ENCODE results near the gene FOXL1.
A peak's percentile ranks its signal among the peaks of the same experiment; 100 is the strongest.

Gene FOXL1

DNA sequence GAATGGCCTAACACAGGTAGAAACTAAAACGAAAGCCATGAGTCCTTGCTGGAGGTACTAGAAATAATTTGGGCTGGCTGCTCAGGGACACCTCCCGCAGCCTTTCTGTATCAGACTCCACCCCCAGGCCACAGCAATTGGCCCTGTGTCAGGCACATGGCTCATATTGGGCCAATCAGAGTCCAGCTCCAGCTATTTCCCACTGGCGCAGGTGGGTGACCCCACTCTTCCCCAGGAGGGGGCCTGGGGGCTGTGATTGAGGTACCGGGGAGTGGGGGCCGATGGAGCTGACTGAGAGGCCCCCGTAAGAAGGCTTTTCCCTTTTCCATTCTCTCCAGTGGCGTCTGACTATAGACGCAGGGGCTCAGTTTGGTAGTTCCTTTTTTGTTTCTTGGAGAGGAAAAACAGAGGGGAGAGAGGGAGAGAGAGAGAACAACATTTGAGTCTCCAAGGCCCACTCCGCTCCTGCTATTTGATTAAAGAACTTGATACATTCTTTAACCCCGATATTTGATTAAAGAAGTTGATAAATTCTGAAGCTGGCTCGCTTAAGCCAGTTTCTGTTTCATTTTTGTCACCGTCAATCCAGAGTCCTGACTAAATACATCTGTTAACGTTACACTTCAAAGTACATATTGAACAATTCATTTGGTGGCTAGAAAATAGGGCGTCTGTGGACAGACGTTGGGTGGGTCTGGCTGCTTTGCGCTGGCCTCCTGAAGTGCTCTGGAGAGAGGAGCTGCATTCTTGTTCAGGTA, 26.3 kb downstream of the FOXL1 start:
- peak in 1 of 2 donors; percentile 16 for DNase-seq (ENCODE audit: low read depth in 2 of 2, low spot score in 1 of 2)

DNA sequence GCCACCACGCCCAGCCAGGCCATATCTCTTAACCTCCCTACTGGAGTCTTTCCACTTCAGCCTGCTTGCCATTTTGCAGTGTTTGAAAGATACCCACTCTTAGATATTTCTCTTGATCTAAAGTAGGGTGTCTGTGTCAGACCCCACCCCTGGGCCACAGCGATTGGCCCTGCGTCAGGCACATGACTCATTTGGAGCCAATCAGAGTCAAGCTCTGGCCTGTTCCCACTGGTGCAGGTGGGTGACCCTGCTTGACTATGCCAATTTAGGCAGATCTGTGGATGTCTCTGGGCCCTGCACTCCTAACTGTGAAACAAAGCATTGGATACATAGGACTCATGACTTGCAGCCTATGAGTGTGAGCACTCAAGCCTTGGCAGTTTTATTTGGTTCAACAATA, 27.6 kb downstream of the FOXL1 start:
- no peak for DNase-seq (ENCODE audit: low read depth in 2 of 2, low spot score in 1 of 2)

DNA sequence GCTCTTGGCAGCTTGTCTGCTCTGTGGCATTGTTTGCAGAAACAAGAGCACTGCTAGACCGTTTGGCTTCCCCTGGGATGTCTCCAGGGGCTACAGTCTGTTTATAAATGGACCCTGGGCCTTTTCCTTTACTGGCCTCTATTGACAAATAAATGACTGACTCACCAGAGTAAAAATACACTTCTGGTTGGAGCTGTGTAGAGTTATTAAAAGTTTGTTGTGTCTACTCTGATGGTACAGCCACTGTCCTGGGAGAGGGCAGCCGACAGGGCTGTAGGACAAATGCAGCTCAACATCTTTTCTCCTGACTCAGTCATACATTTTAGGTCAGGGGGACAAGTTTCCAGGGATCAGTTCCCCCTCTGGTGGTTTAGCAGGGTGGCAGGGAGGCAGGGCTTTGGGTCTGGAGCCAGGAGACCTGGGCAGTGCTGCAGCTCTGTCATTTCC, 30.0 kb downstream of the FOXL1 start:
- DNase-seq (ENCODE audit: low read depth in 2 of 2, low spot score in 1 of 2), result no peak

DNA sequence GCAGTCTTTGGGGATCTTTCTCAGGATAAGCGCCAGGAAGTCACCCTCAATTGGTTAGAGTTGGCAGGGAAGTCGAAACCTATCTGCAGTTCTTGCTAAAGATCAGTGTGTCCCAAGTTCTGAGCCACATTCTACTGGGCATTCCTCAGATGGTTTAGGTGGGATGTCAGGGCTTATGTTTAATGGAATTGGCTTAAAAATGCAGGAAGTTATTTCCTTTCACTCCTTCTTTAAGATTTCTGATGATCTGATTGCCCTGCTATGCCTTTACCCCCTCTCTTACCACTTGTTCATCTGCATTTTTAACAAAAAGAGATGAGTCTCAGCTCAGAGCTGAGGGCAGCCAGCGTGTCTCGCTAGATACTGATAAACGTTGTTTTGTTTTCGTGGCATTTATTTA, 30.8 kb downstream of the FOXL1 start:
- DNase-seq (ENCODE audit: low read depth in 2 of 2, low spot score in 1 of 2), result no peak

DNA sequence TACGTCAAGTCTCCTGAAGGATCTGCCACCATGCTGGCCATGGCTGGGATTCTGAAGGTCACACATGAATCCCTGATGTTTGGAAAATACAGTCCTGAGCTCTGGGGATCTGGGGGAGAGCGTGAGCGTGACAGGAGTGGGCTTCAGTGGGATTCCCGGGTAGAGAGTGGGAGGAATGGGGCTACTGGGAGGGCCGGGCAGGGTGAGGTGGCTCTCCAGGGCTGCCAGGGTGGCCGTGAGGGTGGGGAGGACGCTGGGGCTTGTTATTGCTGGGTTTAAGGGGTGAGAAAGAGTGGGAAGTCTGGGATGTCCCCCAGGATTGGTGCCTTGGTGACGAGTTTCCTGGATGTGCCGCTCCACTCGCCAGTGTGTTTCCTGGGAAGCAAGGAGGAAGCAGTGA, 31.3 kb downstream of the FOXL1 start:
- DNase-seq (ENCODE audit: low read depth in 2 of 2, low spot score in 1 of 2), result no peak

DNA sequence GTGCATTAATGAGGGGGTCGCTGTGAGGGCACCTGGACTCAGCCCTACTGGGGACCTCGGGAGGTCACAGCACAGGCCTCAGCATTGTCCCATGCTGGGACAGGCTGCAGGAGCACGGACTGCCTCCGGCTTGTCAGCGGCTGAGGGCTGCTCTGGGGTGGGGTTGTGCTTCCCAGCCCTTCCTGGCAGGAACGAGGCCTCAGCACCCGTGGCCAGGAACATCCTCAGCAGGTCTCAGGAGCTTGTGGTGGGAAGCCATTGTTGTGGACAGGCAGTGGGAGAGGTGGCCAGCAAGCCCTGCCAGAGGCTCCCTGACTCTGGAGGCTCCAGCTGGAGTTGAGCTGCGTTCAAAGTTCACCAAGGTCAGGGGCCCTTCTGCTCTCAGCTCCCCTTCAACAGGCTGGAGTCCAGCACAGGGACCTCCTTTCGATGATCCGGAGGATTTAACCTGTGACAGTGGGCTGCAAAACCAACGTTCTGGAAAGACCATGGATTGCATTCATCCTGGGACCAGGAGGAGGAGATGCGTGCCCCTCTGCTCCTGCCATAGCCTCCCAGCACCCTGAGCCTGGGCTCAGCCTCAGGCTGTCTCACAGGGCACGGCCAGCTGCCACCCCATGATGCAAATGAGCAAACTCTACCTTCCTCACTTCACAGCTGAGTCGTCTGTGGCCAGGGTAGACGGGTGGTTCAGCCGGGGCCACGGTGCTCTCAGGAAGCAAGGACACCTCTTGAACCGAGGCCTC, 32.6 kb downstream of the FOXL1 start:
- DNase-seq (ENCODE audit: low read depth in 2 of 2, low spot score in 1 of 2), result no peak

DNA sequence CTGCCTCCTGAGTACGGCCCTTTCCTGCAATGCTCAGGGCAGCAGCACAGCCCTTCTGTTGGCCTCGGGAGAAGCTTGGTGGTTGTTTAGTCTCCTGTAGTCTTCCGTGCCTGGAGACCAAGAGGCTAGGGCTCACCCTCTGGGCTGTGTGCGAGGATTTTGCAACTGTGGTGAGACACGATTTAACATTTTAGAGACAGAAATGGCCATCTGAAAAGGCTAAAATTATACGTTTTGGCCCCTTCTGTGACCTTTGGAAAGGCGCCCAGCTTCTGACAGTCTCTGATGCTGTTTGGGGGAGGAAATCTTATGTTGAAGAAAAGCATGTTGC, 33.1 kb downstream of the FOXL1 start:
- DNase-seq (ENCODE audit: low read depth in 2 of 2, low spot score in 1 of 2), result no peak

DNA sequence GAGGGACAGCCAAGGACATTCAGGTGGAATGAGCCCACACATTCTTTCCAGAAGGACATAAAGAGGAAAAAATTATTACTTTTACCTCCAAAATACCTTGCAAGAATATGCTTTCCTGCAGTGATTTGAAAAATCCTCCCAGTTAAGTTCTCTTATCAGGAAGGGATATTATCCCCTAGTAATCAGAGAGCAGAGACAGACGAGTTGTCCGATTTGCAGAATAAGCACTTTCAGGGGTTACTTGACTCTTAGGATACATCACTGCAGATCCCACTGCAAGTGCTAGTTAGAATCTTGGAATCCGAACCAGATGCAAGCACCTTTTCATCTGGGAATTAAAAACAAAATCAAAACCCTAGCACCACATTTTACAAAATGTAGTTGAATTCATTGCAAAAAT, 33.6 kb downstream of the FOXL1 start:
- no peak for DNase-seq (ENCODE audit: low read depth in 2 of 2, low spot score in 1 of 2)

DNA sequence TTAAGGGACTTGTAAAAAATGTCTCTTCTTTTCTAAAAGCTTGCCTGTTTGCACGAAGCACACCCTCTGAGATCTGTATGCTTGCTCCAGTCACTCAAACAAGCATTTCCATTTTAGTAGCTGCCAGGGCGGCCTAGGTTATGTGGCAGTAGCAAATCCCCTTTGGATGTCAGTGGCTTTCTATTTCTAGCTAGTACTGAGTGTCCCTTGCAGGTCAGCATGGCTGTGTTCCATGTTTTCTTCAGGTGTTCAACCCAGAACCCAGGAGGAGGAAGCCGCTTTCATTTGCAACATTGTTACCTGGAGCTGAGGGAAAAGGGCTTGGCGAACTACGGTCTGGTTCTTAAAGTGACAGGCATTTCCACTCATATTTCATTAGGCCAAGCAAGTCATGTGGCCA, 36.4 kb downstream of the FOXL1 start:
- no peak for DNase-seq (ENCODE audit: low read depth in 2 of 2, low spot score in 1 of 2)

DNA sequence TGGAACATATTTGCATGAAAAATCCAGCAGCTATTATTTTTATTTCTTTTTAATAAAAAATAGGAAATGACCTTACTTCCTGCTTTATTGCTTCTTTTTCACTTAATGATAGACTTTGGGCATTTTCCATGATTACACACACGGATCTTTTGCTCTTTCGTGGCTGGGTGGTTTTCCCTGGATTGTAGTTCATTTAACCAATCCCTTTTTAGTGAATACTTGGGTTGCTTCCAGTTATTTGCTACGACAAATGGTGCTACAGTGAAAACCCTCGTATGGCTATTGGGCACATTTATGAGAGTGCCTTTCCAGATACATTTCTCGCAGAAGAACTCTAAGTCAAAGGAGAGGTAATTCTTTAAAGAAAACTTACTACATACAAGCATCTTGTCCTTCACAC, 38.6 kb downstream of the FOXL1 start:
- DNase-seq (ENCODE audit: low read depth in 2 of 2, low spot score in 1 of 2), result no peak

DNA sequence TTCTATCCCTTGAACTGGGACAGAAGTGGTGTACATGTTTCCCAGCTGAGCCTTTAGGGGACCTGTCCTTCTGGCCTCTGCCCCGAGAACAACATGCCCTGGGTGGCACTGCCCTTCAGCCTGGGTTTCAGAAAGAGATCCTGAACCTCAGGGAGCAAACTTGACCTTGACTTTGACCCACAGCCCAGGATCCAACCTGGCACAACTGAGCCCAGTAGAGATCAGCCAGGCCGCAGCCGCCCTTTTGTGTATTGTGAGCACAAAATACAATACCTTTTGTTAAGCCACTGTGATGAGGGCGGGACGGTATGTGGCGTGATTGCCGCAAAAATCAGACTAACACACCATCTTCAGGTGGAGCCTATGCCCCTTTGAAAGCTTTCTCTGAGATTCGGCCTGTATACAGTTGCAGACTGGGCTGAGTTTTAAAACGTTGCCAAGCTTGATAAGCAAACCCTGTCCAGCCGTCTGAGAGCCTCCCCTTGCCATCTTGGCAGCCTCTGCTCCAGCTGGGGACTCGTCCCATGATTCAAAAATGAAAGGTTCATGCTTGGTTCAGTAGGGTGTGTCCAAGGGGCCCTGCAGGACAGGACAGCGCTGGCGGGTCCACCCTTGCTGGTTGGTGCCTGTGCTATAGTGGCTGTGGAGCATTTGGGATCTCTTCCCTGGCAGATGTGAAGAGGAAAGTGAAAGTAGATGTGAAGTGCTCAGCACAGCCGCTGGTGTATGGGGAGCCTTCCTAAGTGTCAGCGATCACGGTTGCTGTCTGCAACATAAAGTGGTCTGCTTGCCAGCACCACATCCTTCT, 40.3 kb downstream of the FOXL1 start:
- no peak for DNase-seq (ENCODE audit: low read depth in 2 of 2, low spot score in 1 of 2)

DNA sequence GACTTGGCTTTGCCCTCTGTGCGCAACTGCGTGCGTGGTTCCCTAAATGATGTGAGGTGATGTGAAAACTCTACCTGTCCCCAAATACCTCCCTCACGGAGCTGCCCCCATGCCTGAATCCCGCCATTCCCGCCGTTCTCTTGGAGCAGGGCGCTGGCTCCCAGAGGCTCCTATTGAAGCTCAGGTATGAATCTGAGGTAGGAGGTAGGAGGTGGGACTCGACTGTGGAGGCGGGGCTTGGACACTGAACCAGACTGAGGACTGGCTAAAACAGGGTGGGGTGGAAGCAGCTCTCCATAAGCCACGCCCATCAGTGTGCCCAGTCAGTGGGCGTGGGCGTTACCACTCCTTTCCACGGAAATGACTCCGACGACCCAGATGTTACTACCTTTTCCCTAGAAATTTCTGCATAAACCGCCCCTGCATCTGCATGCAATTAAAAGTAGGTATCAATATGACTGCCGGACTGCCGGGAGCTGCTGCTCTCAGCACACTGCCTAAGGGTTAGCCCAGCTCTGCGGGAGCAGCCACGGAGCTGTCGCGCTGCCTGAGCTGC, 41.0 kb downstream of the FOXL1 start:
- DNase-seq (ENCODE audit: low read depth in 2 of 2, low spot score in 1 of 2), result no peak

DNA sequence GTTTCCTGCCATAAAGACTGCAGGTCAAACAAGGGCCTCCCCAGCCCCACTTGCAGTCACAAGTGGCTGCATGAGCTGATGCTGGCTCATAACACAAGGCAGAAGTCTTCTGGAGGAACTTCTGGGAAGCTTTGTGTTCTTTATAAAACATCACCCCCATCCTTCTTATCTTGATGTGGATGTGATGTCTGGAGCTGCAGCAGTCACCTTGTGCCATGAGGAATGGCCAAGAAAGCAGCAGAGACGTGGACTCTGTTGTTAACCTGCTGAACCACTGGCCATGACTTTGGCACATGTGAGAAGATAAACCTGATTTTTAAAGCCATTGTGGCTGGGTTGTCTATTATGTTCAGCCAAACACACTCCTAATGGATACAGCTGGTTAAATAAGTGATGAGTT, 41.8 kb downstream of the FOXL1 start:
- DNase-seq (ENCODE audit: low read depth in 2 of 2, low spot score in 1 of 2), result no peak

DNA sequence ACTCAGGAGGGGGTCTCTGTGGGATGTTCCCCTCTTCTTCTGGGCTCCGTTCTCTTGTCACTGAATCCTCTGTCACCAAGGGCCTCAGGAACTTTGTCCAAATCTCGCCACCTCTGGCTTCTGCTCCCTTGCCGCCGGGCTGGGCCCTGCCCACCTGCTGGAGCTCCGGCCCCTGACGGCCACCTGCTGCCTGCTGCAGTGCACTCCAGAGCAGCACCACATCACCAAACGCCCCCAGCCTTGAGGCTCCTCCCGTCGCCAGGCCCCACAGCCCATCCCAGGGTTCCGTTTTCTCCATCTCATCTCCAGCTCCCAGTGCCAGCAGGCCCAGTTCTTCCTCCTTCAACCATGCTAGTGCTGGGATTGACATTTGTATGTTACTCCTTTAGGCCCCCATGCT, 43.6 kb downstream of the FOXL1 start:
- no peak for DNase-seq (ENCODE audit: low read depth in 2 of 2, low spot score in 1 of 2)

DNA sequence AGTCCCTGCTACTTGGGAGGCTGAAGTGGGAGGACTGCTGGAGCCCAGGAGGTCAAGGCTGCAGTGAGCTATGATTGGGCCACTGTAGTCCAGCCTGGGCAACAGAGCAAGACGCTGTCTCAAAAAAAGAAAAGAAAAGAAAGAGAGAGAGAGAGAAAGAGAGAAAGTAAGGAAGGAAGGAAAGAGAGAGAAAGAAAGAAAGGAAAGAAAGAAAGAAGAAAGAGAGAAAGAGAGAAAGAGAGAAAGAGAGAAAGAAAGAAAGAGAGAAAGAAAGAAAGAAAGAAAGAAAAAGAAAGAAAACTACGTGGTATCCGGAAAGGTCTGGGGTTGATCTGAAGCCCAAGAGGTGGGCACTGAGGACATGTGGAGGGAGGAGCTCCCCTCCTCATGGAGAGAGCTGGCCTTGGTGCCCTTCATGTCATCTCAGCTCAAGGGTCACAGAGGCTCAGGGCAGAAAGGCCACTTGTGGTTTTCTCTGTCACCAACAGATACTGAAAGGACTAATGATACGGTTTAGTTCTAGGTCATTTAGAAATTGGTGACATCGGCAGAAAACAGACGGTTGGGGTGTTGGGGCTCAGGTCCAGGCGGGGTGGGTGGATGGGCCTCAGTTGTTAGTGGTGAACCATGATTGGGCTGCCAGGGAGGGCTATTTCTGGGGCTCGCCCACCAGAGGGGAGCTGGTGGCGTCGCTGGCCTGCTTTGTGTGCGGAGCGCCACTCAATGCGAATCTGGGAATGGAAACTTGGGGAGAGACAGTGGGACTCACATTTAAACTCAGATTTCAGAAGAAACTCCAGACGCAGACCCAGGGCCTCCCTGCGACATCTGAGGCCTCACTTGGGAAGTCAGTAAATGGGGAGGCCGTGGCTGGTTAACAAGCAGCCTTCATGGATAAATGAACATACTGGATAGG, 44.6 kb downstream of the FOXL1 start:
- no peak for DNase-seq (ENCODE audit: low read depth in 2 of 2, low spot score in 1 of 2)

DNA sequence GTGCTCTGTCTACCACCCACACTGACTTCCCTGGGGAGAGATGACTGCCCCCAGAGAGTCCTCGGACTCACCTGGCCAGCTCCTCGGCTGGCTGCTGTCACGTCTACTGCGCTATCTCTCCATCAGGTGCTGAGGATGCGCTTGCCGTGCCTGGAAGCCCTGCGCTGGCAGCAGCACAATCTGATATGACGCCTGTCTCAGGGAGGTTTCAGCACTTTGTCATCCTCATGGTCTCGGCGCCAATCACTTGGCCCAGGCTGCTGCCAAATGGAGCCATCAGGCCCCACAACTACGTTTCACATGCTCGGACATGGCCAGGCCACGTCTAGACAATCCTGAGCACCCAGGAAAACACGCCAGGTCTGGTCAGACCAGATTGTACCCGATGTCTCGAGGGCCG, 46.7 kb downstream of the FOXL1 start:
- DNase-seq (ENCODE audit: low read depth in 2 of 2, low spot score in 1 of 2), result no peak

DNA sequence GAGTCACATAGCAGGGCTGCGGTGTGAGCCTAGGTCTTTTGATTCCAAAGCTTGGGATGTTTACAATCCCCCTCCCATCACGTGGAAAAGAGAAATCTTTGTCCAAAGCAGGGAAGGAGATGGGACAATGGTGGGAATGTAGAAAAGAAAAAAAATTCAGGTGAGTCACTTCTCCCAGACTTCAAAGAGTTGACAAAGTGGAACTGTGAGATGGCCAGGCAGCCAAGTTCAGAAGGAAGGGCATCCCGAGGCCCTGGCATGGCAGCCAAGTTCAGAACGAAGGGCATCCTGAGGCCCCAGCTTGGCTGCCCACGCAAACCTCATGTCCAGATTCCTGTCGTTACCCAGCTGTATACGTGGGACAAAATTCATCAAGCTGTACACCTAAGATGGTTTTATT, 47.5 kb downstream of the FOXL1 start:
- no peak for DNase-seq (ENCODE audit: low read depth in 2 of 2, low spot score in 1 of 2)

DNA sequence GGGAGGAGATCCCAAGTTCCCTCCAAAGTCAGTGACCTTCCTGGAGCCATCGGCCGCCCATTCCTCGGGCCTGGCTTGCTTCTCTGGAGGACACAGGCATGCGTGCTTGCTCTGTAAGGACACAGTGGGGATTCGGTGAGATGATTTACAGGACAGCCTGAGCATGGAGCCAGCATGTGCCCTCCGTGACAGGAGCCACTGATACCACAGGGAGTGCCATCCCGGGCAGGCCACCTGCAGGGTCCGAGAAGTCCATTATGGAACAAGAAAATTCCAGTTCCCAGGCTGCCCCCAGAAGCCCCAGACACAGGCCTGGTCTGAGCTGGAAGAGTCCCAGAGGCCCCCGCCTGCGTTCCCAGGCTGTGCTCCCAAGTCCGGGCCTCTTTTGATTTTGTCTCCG, 47.9 kb downstream of the FOXL1 start:
- DNase-seq (ENCODE audit: low read depth in 2 of 2, low spot score in 1 of 2), result no peak

DNA sequence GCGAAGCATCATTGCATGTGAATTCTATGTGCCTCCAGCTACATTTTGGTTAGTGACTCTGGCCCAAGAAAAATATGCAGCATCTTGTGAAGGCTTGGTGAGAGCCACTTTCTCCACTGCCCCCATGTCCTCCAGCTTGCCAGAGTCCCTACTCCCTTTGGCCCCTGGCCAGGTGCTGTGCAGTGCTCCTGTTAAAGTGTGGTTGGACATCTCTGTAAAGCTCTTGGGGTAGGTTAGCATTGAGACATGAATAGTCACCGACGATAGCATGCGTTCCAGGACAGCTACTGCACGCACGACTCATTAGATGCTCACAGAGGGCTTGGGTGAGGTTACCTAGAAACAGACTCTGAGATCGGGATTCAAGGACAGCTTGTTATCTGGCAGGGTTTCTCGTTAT, 48.6 kb downstream of the FOXL1 start:
- DNase-seq (ENCODE audit: low read depth in 2 of 2, low spot score in 1 of 2), result no peak

DNA sequence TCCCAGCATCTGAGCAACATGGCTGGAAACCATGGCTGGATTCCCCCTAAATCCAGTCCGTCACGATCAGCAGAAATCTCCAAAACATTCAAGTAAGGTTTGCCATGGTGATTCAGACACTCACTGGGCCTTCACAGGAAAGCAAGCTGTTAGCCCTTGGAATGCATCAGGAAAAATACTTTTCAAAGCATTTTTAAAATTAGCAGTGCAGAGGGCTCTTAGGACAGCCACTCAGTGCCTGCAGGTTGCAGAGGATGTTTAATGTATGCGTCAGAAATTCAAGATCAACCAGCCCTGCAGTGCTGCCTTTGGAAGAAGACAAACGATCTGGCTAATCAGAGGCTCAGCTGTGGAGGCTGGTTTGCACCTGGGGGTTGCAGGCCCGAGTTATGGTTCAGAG, 50.3 kb downstream of the FOXL1 start:
- no peak for DNase-seq (ENCODE audit: low read depth in 2 of 2, low spot score in 1 of 2)

DNA sequence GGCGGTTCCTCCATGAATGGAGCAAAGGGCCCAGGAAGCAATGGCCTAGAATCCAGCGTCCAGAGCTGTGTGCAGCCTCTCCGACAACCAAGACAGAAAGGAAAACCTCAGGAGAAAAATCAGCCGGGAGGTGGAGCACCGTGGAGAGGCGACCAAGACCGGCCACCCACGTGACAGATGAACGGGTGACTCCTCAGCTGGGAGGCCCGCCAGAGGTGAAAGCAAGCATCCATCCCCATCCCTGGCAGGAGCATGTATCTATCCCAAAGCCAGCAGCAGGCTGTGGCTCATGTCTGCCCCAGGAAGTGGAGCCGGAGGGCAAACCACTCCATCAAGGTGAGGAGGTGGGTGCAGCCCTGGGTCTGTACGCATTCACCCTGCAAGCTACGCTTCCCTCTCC, 52.1 kb downstream of the FOXL1 start:
- DNase-seq (ENCODE audit: low read depth in 2 of 2, low spot score in 1 of 2), result no peak

Measured in stimulated activated CD8-positive, alpha-beta memory T cell treated with anti-CD3 and anti-CD28 coated beads, Interleukin-4, amount 100 ng/mL, for 4 hours (primary cell).